Ishikawa (cell line): ENCODE measurements around the gene SLC17A9.

Source experiments
- CEBPB ChIP-seq: IDR thresholded peaks from 2 replicates; pipeline ENCODE4 v1.6.1; 2012
- CREB1 ChIP-seq: IDR thresholded peaks from 2 replicates; pipeline ENCODE4 v1.6.1; 2012; ENCODE audit warnings: low read depth
- EGR1 ChIP-seq: IDR thresholded peaks from 2 replicates; pipeline ENCODE4 v1.6.1; 2012
- EP300 ChIP-seq: IDR thresholded peaks from 2 replicates; pipeline ENCODE4 v1.6.1; 2012; ENCODE audit warnings: borderline replicate concordance
- FOXM1 ChIP-seq: IDR thresholded peaks from 2 replicates; pipeline ENCODE4 v1.6.1; 2012; ENCODE audit warnings: low read depth, borderline replicate concordance
- NFIC ChIP-seq: IDR thresholded peaks from 2 replicates; pipeline ENCODE4 v1.6.1; 2012
- RAD21 ChIP-seq: IDR thresholded peaks from 2 replicates; pipeline ENCODE4 v1.6.1; 2012; ENCODE audit warnings: low read depth
- TAF1 ChIP-seq: IDR thresholded peaks from 2 replicates; pipeline ENCODE4 v1.6.1; 2012; ENCODE audit warnings: low read depth, mild to moderate bottlenecking
- TCF12 ChIP-seq: IDR thresholded peaks from 2 replicates; pipeline ENCODE4 v1.6.1; 2012; ENCODE audit warnings: low read depth
- TEAD4 ChIP-seq: IDR thresholded peaks from 2 replicates; pipeline ENCODE4 v1.6.1; 2012
- YY1 ChIP-seq: IDR thresholded peaks from 2 replicates; pipeline ENCODE4 v1.6.1; 2012; ENCODE audit warnings: low read depth
- ZBTB7A ChIP-seq: IDR thresholded peaks from 2 replicates; pipeline ENCODE4 v1.6.1; 2012; ENCODE audit warnings: low read depth
- TF ChIP-seq, protein P1 (sequence below): IDR thresholded peaks from 2 replicates; pipeline ENCODE4 v1.6.1; 2012; ENCODE audit warnings: low read depth, mild to moderate bottlenecking
- TF ChIP-seq, protein P2 (sequence below): IDR thresholded peaks from 2 replicates; pipeline ENCODE4 v1.6.1; 2012
- TF ChIP-seq, protein P3 (sequence below): IDR thresholded peaks from 2 replicates; pipeline ENCODE4 v1.6.1; 2012

Gene SLC17A9

DNA sequence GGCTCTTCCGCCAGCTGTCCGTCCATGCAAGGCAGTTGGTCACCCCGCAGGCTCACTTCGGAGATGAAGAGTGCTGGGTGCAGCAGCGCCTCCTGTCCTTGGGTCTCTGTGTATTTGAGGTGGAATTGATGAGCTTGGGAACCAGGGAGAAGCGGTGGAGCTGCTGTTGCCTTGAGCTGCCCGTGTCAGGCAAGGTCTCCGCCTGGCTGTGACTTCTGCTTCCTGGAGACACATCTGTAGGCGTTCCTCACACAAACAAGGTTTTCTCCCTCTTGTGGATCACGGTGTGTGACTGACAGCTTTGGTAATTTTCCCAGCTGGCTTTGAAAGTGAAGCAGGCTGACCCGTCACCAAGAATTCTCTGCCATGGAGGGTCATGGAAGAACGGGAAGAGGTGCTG, 2.5 kb upstream of the SLC17A9 start:
- TF ChIP-seq EGR1 (no peak), EP300 (no peak), CREB1 (no peak), NFIC (no peak), RAD21 (no peak), TAF1 (no peak)
- TF ChIP-seq, protein P1, sequence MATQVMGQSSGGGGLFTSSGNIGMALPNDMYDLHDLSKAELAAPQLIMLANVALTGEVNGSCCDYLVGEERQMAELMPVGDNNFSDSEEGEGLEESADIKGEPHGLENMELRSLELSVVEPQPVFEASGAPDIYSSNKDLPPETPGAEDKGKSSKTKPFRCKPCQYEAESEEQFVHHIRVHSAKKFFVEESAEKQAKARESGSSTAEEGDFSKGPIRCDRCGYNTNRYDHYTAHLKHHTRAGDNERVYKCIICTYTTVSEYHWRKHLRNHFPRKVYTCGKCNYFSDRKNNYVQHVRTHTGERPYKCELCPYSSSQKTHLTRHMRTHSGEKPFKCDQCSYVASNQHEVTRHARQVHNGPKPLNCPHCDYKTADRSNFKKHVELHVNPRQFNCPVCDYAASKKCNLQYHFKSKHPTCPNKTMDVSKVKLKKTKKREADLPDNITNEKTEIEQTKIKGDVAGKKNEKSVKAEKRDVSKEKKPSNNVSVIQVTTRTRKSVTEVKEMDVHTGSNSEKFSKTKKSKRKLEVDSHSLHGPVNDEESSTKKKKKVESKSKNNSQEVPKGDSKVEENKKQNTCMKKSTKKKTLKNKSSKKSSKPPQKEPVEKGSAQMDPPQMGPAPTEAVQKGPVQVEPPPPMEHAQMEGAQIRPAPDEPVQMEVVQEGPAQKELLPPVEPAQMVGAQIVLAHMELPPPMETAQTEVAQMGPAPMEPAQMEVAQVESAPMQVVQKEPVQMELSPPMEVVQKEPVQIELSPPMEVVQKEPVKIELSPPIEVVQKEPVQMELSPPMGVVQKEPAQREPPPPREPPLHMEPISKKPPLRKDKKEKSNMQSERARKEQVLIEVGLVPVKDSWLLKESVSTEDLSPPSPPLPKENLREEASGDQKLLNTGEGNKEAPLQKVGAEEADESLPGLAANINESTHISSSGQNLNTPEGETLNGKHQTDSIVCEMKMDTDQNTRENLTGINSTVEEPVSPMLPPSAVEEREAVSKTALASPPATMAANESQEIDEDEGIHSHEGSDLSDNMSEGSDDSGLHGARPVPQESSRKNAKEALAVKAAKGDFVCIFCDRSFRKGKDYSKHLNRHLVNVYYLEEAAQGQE = no peak

DNA sequence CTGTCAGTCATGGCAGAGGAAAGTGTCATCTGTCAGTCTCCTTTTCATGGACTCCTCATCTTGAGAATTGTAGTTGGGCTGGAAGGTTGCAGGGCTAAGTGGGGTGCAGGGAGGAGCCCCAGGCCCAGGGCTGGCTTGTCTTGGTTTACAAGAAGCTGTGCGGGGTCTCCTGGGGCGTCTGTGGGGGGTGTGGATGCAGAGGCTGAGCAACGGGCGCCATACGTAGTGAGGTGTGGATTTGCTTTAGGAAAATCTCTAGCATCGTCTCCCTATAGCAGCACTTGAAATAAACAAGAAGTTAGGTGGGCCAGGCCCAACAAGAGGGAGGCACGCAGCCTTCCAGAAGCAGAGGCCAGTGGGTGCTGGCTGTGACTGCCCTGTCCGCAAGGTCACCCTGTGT, 1.8 kb upstream of the SLC17A9 start:
- TF ChIP-seq TEAD4 (no peak), RAD21 (no peak), ZBTB7A (no peak), EP300 (no peak), CEBPB (no peak), CREB1 (no peak), TAF1 (no peak), NFIC (no peak), TCF12 (no peak), YY1 (no peak), EGR1 (no peak), FOXM1 (no peak)
- TF ChIP-seq, protein P2, sequence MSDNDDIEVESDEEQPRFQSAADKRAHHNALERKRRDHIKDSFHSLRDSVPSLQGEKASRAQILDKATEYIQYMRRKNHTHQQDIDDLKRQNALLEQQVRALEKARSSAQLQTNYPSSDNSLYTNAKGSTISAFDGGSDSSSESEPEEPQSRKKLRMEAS = no peak
- TF ChIP-seq, protein P3, sequence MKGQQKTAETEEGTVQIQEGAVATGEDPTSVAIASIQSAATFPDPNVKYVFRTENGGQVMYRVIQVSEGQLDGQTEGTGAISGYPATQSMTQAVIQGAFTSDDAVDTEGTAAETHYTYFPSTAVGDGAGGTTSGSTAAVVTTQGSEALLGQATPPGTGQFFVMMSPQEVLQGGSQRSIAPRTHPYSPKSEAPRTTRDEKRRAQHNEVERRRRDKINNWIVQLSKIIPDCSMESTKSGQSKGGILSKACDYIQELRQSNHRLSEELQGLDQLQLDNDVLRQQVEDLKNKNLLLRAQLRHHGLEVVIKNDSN = no peak
- TF ChIP-seq, protein P1 = no peak

DNA sequence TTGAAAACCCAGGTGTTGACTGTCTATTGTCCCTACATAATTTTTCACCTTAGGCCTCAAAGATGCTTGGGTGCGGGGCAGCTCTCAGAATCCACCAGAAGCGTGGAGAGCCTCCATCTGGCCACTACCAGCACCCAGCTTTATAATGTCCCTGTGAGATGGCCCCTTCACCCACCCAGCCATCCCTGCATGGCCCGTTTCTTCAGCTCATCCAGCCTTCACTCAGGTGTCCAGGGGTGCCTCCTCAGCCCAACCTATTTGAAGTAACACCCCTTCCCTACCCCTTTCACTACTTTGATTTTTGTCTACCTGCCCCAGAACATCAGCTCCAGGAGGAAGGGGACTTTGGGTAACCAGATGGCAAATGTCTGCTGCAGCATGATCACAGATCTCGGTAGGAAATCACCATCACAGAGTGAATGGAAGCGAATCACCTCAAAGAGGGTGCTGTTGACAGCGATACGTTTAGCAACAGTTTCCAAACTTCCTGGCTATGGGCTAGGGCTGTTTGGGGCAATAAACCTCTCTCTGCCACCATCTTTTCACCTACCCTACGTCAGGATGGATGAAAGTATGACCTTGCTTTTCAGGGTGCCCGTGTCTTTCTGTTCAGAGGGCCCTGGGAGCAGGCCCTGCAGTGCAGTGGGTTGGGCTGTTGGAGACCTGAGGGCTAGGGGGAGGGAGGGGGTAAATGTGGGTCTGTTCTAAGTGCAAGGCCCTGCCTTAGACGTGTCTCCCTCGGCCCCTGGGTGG, 1.2 kb upstream of the SLC17A9 start:
- TF ChIP-seq EP300 (no peak), TAF1 (no peak), EGR1 (no peak), CREB1 (no peak), TCF12 (no peak), YY1 (no peak)

DNA sequence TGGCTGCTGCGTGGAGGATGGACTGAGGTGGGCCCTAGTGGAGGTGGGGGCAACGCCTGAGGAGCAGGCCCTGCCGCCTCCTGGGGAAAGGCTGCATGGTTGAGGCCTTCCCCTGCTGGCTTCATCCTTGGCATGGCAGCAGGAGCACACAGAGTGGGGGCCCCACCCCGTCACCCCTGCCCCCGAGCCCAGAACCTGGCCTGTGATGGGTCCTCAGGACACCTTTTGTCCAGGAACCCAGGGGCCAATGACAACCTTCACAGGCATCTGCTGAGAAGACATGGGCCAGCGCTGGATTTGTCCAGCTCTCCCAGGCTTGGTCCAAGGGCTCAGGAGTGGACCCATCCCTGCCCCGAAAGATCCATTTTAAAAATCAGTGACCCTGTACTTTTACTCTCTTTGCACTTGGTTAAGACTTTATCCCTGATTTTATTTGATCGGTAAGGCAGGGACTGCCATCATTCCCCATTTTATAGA, 575 bp upstream of the SLC17A9 start:
- TF ChIP-seq, protein P3 = no peak
- no peak for TF ChIP-seq TCF12
- TF ChIP-seq NFIC = no peak
- no peak for TF ChIP-seq ZBTB7A
- no peak for TF ChIP-seq RAD21
- no peak for TF ChIP-seq CEBPB
- TF ChIP-seq, protein P1 = no peak
- no peak for TF ChIP-seq FOXM1
- TF ChIP-seq CREB1 = no peak
- TF ChIP-seq EP300 = no peak
- no peak for TF ChIP-seq TEAD4
